Stimulated activated naive B cell treated with anti-CD40 and anti-IgM and Interleukin-4, amounts not matched to agents 10 μg/mL and 1 μg/mL and 100 μg/mL, for 72 hours (primary cell): ENCODE results near the gene PLOD1.

Source experiments
- ATAC-seq, 2 donors: fragments of 150-1000 bp; cut with Tn5 transposase; replicated peaks; 2 replicates each; pipeline ENCODE4 v1.10.0; 2021; ENCODE audit warnings: moderate library complexity in 1 of 2
- DNase-seq: peaks from one replicate; pipeline ENCODE4 v3.0.0; 2021
- H3K27ac Mint-ChIP-seq: one replicate; pipeline ENCODE4 v1.8.0; 2022; ENCODE audit warnings: mild to moderate bottlenecking, mixed read lengths
- H3K27me3 Mint-ChIP-seq, 2 donors: one replicate each; pipeline ENCODE4 v1.8.0; 2022; ENCODE audit warnings: mixed read lengths in 2 of 2
- H3K36me3 Mint-ChIP-seq, 2 donors: one replicate each; pipeline ENCODE4 v1.8.0; 2022; ENCODE audit warnings: mixed read lengths in 2 of 2, mild to moderate bottlenecking in 1 of 2
- H3K4me1 Mint-ChIP-seq, 2 donors: one replicate each; pipeline ENCODE4 v1.8.0; 2022; ENCODE audit warnings: mixed read lengths in 2 of 2, mild to moderate bottlenecking in 1 of 2
- H3K4me3 Mint-ChIP-seq, 2 donors: one replicate each; pipeline ENCODE4 v1.8.0; 2022; ENCODE audit warnings: mild to moderate bottlenecking in 2 of 2, mixed read lengths in 2 of 2, moderate library complexity in 1 of 2
- H3K9me3 Mint-ChIP-seq, 2 donors: one replicate each; pipeline ENCODE4 v1.8.0; 2022; ENCODE audit warnings: mixed read lengths in 2 of 2, mild to moderate bottlenecking in 1 of 2

Gene PLOD1

DNA sequence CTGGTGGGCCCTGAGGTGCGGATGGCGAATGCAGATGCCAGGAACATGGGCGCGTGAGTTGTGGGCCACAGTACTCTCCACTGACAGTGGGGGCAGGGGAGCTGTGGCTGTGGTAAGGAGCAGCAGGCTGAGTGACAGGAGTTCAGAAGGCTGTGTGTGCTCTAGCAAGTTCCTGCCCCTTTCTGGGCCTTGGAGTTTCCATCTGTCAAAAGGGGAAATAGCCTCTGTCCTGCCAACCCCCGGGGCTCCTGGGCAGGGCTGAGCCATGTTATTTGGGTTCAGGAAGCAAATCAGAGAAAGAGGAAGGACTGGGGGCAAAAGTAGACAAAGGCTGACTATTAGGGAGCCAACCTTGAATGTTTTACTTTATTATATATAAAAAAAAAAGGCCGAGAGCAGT, 26.2 kb downstream of the PLOD1 start:
- Mint-ChIP-seq H3K4me3 (no peak overlapping the region), H3K27ac (no peak overlapping the region)
- peak in 1 of 2 donors; percentile 50 for ATAC-seq

DNA sequence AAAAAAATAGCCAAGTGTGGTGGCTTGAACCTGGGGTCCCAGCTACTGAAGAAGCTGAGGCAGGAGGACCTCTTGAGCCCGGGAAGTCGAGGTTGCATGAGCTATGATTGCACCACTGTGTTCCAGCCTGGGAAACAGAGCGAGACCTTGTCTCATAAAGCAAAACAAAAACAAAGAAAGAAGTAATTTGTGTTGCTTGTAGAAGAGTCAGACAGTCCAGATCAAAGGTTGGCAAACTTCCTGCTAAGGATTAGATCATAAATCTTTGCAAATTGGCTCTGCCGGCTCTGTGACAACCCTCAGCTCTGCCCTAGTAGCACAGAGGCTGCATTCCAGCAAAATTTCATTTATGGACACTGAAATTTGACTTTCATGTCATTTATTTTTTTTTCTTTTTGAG, 26.7 kb downstream of the PLOD1 start:
- Mint-ChIP-seq H3K4me1 (peaks cover 4 to 10% of the 10 kb centered on the region in 2 donors), H3K27ac (no peak overlapping the region), H3K36me3 (peaks cover 38 to 49% of the 10 kb centered on the region in 2 donors), H3K4me3 (no peak overlapping the region), H3K9me3 (no peaks in the 10 kb centered on the region), H3K27me3 (no peaks in the 10 kb centered on the region)
- no peak for DNase-seq
- no peak for ATAC-seq

More for the DNA sequence above, 26.2 kb downstream of the PLOD1 start:
- Mint-ChIP-seq H3K27me3 (no peaks in the 10 kb centered on the region), H3K36me3 (peaks cover 39 to 51% of the 10 kb centered on the region in 2 donors), H3K9me3 (no peaks in the 10 kb centered on the region), H3K4me1 (peaks cover 4 to 10% of the 10 kb centered on the region in 2 donors)
- DNase-seq = no peak

DNA sequence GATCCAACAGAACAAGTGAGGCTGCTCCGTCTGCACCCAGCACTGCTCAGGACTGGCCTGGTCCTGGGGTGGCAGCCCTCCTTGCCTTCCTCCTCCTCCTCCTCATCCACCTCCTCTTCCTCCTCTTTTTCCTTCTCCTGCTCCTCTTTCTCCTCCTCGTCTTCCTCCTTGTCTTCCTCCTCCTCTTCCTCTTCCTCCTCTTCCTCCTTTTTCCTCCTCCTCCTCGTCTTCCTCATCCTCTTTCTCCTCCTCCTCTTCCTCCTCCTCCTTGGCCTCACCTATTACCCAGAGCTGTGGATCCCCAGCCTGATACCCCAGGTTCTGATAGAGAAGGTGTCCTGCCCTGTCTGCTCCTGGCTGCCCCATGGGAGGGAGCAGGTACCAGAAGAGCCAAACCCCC, 29.1 kb downstream of the PLOD1 start:
- Mint-ChIP-seq H3K4me1 (peaks cover 4 to 19% of the 10 kb centered on the region in 2 donors), H3K9me3 (no peaks in the 10 kb centered on the region), H3K4me3 (no peak overlapping the region), H3K36me3 (peaks cover 24 to 38% of the 10 kb centered on the region in 2 donors), H3K27me3 (no peaks in the 10 kb centered on the region), H3K27ac (no peak overlapping the region)
- no peak for DNase-seq
- ATAC-seq = no peak

DNA sequence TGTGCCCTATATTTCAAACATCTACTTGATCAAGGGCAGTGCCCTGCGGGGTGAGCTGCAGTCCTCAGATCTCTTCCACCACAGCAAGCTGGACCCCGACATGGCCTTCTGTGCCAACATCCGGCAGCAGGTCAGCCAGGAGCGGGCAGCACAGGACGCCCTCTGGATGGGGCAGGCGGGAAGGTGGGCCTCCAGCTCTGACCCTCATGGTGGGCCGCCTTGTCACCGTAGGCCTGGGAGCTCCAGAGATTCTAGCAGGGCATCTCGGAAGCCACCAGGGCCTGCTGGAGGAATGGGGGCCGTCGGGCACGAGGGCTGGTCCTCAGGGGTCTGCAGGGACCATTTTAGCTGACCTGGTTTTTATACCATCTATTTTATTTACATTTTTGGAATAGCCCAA, 30.1 kb downstream of the PLOD1 start:
- no peak for ATAC-seq
- no peaks in the 10 kb centered on the region for H3K27me3 Mint-ChIP-seq
- no peak overlapping the region for H3K4me3 Mint-ChIP-seq
- H3K36me3 Mint-ChIP-seq = peaks cover 23 to 38% of the 10 kb centered on the region in 2 donors
- no peak overlapping the region for H3K27ac Mint-ChIP-seq
- no peaks in the 10 kb centered on the region for H3K9me3 Mint-ChIP-seq
- peaks cover 4 to 19% of the 10 kb centered on the region in 2 donors for H3K4me1 Mint-ChIP-seq
- DNase-seq = no peak

DNA sequence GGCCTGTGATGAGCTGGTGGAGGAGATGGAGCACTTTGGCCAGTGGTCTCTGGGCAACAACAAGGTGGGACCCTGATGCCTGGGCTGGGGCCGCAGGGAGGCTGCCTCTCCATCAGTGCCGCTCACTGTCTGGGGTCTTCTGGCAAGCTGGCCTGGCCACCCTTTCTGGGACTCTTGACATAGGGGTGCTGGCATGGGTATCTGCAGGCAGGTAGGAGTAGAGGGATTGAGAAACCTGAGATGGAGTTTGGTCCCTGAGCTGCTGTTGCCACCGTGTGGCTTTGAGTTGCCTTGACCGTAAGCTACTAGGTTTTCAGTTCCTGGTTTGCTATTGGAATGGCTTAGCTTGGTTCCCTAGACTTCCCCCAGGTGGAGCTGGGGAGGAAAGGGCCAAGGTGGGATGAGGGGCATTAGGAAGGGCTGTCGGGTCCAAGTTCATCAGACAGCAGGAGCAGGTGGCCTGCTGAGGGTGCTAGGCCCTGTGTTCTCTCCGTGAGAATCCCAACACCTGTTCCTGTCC, 32.6 kb downstream of the PLOD1 start:
- H3K27me3 Mint-ChIP-seq = no peaks in the 10 kb centered on the region
- DNase-seq (no peak), ATAC-seq (peak; percentile 75 to 78)
- no peaks in the 10 kb centered on the region for H3K9me3 Mint-ChIP-seq
- no peak overlapping the region for H3K27ac Mint-ChIP-seq
- peaks cover 0 to 8% of the 10 kb centered on the region in 2 donors for H3K4me1 Mint-ChIP-seq
- H3K4me3 Mint-ChIP-seq = no peak overlapping the region
- peaks cover 21 to 38% of the 10 kb centered on the region in 2 donors for H3K36me3 Mint-ChIP-seq

DNA sequence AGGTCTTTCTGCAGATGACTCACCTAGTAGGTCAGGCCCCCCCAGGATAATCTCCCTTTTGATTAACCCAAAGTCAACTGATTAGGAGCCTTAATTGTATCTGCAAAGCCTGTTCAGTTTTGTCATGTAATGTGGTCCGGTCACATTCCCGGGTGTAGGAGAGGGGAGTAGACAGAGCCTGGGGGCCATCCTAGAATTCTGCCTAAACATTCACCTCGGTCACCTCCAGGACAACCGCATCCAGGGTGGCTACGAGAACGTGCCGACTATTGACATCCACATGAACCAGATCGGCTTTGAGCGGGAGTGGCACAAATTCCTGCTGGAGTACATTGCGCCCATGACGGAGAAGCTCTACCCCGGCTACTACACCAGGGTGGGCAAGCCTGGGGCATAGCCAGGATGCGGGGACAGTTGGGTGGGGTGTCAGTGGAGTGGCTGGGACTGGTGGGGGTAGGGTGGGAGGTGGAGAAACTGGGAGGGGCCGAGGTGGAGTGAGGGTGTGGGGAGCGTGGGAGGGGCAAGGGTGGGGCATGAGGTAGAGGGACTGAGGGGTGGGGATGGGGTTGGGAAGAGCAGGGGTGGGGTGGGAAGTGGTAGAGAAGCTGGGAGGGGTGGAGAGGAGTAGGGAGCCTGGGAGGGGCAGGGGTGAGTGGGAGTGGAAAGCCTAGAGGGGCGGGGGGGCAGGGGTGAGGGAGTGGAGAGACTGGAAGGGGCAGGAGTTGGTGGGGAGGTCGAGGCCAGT, 36.1 kb downstream of the PLOD1 start:
- Mint-ChIP-seq H3K4me3 (no peak overlapping the region), H3K9me3 (no peaks in the 10 kb centered on the region), H3K36me3 (peaks cover 23 to 41% of the 10 kb centered on the region in 2 donors), H3K27me3 (no peaks in the 10 kb centered on the region), H3K27ac (no peak overlapping the region), H3K4me1 (peaks cover 4 to 21% of the 10 kb centered on the region in 2 donors)
- no peak for DNase-seq
- no peak for ATAC-seq

DNA sequence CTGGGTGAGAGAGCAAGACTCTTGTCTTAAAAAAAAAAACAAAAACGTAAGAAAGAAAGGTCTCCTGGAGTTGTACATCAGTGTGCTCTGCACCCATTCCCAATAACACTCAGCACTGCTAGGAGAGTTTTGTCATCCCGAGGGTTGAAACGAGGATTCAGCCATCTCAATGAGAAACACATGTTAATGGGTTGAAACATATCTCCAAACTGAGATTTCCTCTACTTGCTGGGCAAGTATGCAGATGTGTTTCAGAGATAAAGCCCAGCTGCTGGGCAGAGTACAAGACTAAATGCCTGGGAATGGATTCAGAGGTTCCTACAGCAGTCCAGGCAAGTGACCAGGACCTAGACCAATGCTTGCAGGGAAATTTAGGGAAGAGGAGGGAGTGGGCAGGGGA, 43.1 kb downstream of the PLOD1 start:
- peaks cover 23 to 41% of the 10 kb centered on the region in 2 donors for H3K4me1 Mint-ChIP-seq
- H3K27ac Mint-ChIP-seq = no peak overlapping the region
- ATAC-seq = no peak

DNA sequence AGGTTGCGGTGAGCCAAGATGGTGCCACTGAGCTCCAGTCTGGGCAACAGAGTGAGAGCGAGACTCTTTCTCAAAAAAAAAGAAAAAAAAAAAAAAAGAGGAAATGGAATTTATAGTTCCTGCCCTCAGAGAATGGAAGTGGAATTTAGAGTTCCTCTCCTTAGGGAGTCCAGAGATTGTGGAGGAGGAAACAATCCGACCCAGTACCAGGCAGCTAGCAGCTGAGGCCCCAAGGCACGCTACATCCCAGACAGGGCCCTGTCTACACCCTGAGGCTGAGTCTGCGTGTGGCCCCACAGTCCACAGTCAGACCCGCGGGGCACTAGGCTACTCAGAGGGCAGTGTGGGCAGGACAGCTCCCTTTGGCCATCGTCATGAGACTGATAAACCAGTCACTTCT, 43.8 kb downstream of the PLOD1 start:
- no peak overlapping the region for H3K27ac Mint-ChIP-seq
- no peaks in the 10 kb centered on the region for H3K27me3 Mint-ChIP-seq
- no peaks in the 10 kb centered on the region for H3K9me3 Mint-ChIP-seq
- H3K4me1 Mint-ChIP-seq = peaks cover 23 to 47% of the 10 kb centered on the region in 2 donors
- DNase-seq (no peak), ATAC-seq (no peak)
- H3K36me3 Mint-ChIP-seq = peaks cover 16 to 27% of the 10 kb centered on the region in 2 donors
- no peak overlapping the region for H3K4me3 Mint-ChIP-seq

More for the DNA sequence above, 43.1 kb downstream of the PLOD1 start:
- Mint-ChIP-seq H3K4me3 (no peak overlapping the region), H3K9me3 (no peaks in the 10 kb centered on the region), H3K36me3 (peaks cover 18 to 31% of the 10 kb centered on the region in 2 donors), H3K27me3 (no peaks in the 10 kb centered on the region)
- no peak for DNase-seq

DNA sequence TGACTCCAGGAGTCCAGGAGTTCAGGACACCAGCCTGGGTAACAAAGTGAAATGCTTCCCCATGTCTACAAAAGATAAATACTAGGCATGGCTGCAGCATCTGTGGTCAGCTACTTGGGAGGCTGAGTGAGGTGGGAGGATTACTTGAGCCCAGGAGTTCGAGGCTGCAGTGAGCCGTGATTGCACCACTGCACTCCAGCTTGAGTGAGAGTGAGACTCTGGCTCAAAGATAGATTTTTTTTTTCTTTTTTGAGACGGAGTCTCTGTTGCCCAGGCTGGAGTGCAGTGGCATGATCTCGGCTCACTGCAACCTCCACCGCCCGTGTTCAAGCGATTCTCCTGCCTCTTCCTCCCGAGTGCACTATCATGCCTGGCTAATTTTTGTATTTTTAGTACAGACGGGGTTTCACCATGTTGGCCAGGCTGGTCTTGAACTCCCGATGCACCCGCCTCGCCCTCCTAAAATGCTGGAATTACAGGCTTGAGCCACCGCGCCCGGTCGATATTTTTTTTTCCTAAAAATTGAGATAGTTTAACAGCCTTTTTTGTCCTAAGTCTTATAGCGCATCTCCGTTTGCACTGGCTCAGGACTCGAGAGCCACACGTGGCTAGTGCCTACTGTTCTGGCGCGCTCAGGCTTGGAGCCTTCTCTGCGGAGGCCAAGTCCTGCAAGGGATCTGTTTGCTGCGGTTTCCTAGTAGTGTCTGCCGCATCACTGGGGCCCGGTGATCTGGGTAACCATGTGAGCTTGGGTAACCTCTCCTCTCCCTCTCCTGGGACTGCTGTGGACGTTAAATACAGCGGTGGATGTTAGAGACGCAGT, 44.7 kb downstream of the PLOD1 start:
- H3K27ac Mint-ChIP-seq = peak overlapping the region; percentile 96

DNA sequence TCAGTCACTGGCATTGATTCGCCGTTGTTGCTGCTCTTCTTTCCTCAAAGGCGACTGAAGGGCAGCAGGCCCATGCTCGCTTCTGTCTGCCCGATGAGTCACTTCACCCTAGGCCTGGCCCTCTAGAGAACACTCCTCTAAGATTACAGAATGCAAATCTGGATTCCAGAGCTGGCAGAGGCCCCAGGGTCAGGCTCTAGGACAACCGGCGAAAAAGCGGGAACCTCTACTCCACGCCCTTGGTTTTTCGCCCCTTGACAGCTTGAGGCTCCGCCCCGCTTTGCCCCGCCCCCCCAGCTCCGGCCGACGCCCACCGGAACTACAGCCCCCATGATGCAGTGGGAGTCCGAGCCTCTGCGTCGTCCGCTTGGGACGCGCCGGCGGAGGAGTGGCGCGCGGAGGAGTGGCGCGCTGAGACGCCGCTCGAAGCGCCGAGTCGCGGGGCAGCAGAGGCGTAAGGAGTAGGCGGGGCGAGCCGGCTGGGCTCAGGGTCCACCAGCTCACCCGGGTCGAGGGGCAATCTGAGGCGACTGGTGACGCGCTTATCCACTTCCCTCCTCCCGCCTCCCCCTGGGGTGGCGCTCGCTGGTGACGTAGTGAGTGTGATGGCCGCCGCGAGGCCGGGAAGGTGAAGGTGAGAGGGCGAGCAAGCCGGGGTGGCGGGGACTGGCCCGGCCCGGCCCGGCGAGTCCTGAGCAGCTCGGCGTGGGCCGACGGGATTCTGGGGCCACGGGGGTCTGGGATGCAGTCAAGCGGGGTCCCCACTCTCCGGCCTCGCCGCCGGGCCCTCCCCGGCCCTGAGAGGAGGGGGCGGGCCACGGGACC, 45.5 kb downstream of the PLOD1 start, which contains the start of gene MFN2:
Gene MFN2 (plus strand): TSS at position 594 of the 825 bp plus-strand sequence. CDS start 8,725 bp downstream, outside the sequence.
- Mint-ChIP-seq H3K27ac (peak within 1 kb of the TSS; percentile 96), H3K36me3 (peaks cover 19 to 34% of the 10 kb centered on the region in 2 donors), H3K4me3 (peak within 1 kb of the TSS; percentile 96 to 99), H3K9me3 (no peaks in the 10 kb centered on the region), H3K4me1 (peaks cover 37 to 56% of the 10 kb centered on the region in 2 donors), H3K27me3 (no peaks in the 10 kb centered on the region)
- DNase-seq (peak; percentile 96), ATAC-seq (peak; percentile 92 to 94)

More for the DNA sequence above, 44.7 kb downstream of the PLOD1 start:
- Mint-ChIP-seq H3K27me3 (no peaks in the 10 kb centered on the region), H3K4me1 (peaks cover 30 to 56% of the 10 kb centered on the region in 2 donors), H3K36me3 (peaks cover 24 to 34% of the 10 kb centered on the region in 2 donors), H3K9me3 (no peaks in the 10 kb centered on the region), H3K4me3 (peak overlapping the region; percentile 96 to 99)
- ATAC-seq (no peak), DNase-seq (no peak)

DNA sequence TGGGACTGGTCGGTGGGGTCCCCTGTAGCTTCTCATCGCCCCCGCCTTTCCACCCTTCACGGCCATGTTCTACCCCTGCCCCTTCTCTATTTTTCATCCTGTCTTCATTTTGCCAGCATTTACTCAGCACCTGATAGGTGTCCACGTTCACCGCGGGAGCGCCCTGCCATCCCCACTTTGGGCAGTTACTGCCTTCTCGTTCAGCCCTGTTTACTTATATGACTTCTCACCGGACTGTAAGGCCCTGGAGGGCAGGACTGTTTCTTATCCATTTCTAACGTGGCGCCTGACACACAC, 46.1 kb downstream of the PLOD1 start:
- Mint-ChIP-seq H3K27ac (peak overlapping the region; percentile 96), H3K4me3 (peak overlapping the region; percentile 96 to 99), H3K36me3 (peaks cover 15 to 30% of the 10 kb centered on the region in 2 donors), H3K27me3 (no peaks in the 10 kb centered on the region), H3K9me3 (no peaks in the 10 kb centered on the region), H3K4me1 (peaks cover 34 to 53% of the 10 kb centered on the region in 2 donors)
- ATAC-seq = no peak
- no peak for DNase-seq

DNA sequence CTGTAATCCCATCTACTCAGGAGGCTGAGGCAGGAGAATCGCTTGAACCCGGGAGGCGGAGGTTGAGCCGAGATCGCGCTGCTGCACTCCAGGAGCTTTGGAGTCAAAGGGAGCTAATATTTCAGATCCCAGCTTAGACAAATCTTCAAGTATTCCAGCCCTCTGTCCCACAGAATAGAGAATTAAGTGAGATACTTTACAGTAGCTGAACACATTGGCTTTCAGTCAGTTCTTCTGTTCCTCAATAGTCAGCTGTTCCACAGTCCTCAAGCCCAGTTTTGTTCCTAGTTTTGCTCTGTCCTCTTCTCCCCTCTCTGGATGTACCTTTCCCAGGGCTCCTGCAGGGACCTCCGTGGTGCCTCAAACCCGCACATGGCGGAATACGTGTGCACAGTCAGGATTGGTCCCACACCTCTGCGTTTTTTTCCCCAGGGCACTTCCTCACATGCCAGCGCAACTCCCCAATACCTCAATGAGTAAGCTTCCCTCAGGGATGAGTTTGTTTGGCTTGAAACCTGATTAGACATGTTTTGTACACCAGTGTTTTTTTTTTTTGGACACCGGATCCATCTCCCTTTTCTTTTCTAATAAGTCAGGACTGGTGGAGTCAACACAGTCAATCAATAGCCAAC, 47.0 kb downstream of the PLOD1 start:
- Mint-ChIP-seq H3K36me3 (peaks cover 15 to 38% of the 10 kb centered on the region in 2 donors), H3K4me1 (peaks cover 39 to 59% of the 10 kb centered on the region in 2 donors)
- ATAC-seq = no peak

DNA sequence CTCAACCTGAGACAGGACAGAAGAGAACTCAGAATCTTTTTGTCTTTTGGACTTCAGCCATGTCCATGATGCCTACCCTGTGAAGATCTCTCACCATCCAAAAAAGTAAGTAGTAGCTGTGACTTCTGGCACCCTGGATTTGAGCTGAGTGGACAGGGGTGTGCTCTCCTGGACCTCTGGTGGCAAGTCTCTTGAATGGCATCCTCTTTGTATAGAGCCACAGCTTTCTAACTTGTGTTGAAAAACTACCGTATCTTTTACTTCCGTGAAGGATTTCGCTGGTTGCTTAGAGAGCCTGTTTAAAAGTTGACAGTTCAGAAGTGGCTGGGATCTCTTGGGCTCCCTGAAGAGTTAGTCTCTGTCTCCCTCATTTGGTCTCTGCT, 47.5 kb downstream of the PLOD1 start:
- ATAC-seq (no peak), DNase-seq (no peak)
- Mint-ChIP-seq H3K36me3 (peaks cover 15 to 40% of the 10 kb centered on the region in 2 donors), H3K27me3 (no peaks in the 10 kb centered on the region), H3K4me3 (peak overlapping the region; percentile 96 to 99), H3K9me3 (no peaks in the 10 kb centered on the region), H3K27ac (peak overlapping the region; percentile 96), H3K4me1 (peaks cover 39 to 59% of the 10 kb centered on the region in 2 donors)

More for the DNA sequence above, 47.0 kb downstream of the PLOD1 start:
- Mint-ChIP-seq H3K27me3 (no peaks in the 10 kb centered on the region), H3K4me3 (peak overlapping the region; percentile 96 to 99), H3K27ac (peak overlapping the region; percentile 96), H3K9me3 (no peaks in the 10 kb centered on the region)
- DNase-seq = no peak
